HG03095 (cell line): ENCODE measurements around the gene PRIMPOL.
"Not testable (repeated sequence)": the region's sequence is repeated elsewhere in the genome, so short reads cannot be mapped to it uniquely, and the experiment has no call there.

ENCODE experiments used
- ATAC-seq: cut with Tn5 transposase; IDR thresholded peaks from one replicate; pipeline ENCODE4 v1.9.1; 2021; ENCODE audit warnings: moderate library complexity; ENCODE audit not compliant: unreplicated experiment

Gene PRIMPOL, protein sequence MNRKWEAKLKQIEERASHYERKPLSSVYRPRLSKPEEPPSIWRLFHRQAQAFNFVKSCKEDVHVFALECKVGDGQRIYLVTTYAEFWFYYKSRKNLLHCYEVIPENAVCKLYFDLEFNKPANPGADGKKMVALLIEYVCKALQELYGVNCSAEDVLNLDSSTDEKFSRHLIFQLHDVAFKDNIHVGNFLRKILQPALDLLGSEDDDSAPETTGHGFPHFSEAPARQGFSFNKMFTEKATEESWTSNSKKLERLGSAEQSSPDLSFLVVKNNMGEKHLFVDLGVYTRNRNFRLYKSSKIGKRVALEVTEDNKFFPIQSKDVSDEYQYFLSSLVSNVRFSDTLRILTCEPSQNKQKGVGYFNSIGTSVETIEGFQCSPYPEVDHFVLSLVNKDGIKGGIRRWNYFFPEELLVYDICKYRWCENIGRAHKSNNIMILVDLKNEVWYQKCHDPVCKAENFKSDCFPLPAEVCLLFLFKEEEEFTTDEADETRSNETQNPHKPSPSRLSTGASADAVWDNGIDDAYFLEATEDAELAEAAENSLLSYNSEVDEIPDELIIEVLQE

DNA sequence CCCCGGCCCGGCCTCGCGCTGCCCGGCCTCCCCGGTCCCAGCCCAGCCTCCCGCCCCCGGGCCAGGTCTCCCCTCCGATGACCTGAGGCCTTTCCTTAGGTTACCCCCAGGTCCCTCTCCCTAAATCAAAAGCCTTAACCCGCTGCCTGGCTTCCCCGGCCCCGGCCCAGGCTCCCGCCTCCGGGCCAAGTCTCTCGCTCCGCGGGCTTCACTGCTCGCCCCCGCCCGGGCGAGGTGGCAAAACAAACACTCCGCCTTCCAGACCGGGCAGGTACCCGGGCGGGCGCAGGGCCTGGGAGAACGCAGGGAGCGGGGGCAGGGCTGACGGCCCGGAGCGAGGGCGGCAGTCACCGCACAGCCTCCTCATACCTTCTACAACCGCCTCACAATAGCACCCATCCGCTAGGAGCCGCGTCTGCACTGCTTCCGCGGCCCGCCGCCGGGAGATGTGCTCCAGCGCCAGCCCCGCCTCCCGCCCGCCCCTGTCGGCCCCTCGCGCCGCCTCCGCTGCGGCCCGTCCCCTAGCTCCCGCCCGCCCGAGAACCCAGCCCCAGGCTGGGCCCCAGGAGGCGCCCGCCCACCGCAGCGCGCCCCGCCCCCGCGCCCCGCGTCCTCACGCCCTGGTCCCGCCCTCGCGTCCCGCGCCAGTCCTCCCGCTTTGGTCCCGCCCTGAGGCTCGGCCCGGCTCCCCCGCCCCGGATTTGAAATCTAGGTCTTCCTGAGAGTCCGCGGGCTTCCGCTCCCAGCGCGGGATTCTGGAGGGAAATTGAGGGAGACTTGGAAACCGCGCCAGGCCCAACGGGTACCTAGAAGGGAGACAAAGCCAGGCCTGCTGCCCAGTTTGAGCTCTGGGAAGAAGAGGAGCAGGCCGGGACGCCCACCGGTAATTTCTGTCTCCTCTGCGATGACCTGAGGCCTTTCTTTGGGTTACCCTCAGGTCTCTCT, at the start of gene PRIMPOL, which contains the start of gene CASP3:
TSS of gene PRIMPOL (plus strand) at position 713 of the 945 bp plus-strand sequence. CDS start 7,403 bp downstream, outside the sequence.
TSS of gene CASP3 (minus strand) at position 422 of the 945 bp plus-strand sequence. CDS start 10,994 bp downstream, outside the sequence.
- peak; percentile 82 for ATAC-seq

DNA sequence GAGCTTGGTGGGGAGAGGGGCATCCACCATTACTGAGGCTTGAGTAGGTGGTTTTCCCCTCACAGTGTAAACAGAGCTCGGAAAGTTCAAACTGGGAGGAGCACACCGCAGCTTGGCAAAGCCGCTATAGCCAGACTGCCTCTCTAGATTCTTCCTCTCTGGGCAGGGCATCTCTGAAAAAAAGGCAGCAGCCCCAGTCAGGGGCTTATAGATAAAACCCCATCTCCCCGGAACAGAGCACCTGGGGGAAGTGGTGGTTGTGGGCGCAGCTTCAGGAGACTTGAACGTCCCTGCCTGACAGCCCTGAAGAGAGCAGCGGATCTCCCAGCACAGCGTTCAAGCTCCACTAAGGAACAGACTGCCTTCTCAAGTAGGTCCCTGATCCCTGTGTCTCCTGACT, 48.6 kb upstream of the PRIMPOL start:
- ATAC-seq = not testable (repeated sequence)

DNA sequence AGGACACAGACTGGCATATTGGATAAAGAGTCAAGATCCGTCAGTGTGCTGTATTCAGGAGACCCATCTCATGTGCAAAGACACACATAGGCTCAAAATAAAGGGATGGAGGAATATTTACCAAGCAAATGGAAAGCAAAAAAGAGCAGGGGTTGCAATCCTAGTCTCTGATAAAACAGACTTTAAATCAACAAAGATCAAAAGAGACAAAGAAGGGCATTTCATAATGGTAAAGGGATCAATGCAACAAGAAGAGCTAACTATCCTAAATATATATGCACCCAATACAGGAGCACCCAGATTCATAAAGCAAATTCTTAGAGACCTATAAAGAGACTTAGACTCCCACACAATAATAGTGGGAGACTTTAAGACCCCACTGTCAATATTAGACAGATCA, 46.7 kb upstream of the PRIMPOL start:
- not testable (repeated sequence) for ATAC-seq

DNA sequence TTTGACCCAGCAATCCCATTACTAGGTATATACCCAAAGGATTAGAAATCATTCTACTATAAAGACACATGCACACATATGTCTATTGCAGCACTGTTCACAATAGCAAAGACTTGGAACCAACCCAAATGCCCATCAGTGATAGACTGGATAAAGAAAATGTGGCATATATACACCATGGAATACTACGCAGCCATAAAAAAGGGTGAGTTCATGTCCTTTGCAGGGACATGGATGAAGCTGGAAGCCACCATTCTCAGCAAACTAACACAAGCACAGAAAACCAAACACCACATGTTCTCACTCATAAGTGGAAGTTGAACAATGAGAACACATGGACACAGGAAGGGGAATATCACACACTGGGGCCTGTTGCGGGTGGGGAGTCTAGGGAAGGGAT, 42.1 kb upstream of the PRIMPOL start:
- ATAC-seq = not testable (repeated sequence)

DNA sequence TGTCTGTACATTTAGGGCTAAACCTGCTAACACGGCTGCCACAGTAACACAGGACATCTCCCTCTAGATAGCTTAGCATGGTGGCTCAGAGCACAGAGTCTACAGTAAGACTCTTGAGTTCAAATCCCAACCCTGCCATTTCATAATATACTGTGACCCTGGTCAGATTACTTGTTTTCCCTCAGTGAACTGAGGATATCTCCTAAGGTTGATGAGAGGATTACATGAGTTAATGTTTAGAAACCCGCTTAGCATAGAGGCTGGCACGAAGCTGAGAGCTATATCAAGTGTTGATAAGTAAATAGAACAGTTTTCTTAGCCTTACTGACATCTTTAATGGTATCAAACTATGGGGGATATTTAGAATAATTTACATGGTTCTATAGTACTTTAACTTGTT, 37.5 kb upstream of the PRIMPOL start:
- no peak for ATAC-seq

DNA sequence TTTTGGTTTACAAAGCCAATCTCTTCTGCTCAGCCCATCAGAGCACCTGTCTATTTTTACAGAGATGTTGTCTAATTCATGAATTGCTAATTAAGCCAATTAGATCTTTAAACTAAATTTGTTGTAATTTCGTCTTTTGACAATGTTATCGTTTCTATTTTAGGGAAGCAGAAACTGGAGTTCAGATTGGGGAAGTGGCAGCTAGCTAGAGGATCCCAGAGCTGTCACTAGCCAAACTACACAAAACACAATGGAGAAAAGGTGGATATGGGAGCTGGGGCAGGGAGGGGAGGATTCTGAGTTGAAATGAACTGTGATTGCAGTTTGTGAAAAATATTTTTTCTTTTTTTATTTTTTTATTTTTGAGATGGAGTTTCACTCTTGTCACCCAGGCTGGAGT, 36.1 kb upstream of the PRIMPOL start:
- no peak for ATAC-seq

DNA sequence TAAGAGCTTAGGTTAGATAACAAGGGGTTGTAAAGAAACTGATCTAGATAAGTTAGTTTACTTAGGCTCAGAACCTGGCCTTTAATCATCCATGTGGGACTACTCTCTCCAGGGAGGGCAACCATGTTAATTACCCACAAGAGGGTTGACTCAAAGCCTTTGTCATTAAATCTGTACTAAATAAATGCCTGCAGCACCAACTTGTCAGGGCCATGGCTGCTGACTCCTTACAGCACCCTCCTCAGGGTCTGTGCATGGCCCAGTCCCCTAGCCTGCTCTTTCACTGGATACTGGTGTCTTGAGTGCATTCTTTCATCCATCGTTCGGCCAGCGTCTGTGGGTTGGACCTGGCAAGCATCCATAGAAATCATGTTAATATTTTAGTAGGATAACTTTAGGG, 35.0 kb upstream of the PRIMPOL start:
- no peak for ATAC-seq

DNA sequence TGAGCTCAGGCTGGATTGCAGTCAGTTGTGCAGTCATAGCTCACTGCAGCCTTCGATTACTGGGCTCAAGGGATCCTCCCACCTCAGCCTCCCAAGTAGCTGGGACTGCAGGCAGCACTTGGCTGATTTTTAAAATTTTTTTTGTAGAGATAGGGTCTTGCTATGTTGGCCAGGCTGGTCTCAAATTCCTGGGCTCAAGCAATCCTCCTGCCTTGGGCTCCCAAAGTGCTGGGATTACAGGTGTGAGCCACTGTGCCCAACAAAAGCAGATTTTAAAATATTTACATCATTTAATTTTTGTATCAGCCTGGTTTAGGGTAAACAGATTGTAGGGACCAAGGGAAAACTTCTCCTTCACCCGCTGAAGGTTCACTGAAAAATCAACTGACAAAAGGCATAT, 33.4 kb upstream of the PRIMPOL start:
- ATAC-seq = not testable (repeated sequence)

DNA sequence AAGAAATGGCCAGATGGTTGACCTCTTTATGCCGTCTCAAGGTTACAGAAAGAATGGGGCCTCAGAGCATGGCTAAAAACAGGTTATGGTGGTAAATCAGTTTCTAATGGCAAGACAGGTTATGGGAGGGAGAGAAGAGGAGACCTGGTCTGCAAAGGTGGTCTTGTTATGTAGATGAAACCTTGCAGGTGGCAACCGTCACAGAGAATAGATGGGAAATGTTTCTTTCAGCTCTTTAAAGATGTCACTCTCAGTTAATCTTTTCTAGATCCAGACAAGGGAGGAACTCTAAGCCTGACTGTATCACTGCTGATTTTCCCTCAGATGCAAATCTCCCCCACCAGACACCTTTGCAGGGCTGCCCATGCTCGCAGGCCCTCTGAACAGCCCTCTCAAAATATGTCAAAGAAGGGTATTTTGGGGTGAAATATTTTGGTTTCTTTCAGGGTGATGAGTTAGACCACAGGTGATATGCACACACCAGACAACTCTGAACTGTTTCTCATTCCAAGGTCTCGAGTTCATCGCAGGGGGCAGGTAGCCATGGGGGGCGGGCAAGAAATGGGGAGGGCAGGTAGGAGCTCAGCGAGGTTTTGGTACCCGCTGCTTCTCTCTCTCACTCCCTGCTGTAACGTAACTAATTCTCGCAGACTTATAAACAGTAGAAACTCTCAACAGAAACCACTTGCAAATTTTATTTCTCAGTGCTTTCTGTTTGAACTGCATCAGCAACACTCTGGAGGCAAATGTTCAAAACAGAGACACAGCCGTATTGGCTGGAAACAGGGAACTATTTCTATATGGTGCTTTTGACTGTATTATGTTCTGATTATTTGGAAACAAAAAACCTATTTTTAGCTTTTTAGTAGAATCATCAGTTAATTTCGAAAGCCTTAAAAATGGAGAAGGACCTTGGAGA, 32.6 kb upstream of the PRIMPOL start:
- ATAC-seq = peak; percentile 81

DNA sequence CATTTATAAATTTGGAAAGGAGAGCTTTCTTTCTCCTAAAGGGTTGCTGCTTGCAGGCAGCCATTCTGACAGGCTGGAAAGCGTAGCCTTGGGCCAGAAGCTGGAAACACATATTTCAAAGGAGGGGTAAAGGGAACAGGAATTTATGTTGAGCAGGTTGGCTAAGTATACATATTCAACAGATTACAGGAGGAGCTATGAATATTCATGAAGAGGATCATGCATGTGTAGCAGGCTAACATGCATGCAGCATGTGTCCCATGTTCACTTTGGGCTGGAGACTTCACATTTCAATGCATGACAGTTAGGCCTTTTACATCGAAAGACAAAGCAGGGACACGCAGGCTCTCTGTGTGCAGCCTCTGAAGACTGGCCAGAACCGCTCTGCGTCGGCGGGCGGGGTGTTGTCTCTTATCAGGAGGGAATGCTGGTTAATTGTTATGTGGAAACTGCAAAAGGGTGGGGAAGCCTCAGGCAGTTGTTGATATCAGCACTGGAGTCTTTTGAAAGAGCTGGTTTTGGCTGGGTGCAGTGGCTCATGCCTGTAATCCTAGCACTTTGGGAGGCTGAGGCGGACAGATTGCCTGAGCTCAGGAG, 31.8 kb upstream of the PRIMPOL start:
- ATAC-seq = no peak

DNA sequence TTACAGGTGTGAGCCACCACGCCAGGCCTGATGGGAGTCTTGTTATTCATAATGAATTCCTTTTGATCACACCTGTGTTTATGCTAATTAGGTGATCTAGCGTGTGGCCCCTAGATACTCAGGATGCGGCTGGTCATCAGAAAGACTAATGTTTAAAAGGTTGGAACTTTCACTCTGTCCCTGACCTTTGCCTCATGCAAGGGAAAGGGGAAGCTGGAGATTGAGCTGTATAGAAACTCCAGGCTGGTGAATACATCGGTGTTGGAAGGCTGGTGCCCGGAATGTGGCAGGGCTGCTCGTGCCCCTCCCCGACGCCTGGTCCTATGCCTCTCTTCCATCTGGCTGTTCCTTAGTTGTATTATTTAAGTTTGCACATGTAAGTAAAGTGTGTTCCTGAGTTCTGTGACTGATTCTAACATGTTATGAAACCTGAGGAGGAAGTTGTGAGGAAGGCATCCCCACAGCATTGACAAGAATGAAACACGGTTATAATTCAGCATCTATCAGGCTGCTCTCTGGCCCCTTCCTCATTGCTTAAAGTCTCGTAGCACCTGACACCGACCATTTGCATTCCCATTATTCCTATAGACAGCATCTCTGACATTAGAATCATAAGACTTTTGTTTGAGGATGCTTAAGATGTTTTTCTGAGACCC, 29.2 kb upstream of the PRIMPOL start:
- no peak for ATAC-seq

DNA sequence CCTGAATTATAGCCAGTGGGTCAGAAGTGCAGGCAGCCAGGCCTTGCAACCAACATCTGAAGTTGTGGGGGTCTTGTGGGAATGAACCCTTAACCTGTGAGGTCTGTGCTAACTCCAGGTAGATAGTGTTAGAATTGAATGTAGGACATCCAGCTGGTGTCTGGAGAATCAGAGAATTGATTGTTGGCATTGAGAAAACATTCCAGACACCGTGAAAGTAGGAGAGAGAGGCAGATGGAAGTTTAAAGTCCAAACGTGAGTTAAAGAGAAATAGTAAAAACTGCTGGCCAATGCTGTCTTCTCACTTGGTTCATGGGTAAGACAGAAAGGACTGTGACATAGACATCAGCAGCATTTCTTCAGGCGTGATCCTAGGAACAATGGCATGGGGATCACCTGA, 28.0 kb upstream of the PRIMPOL start:
- no peak for ATAC-seq

DNA sequence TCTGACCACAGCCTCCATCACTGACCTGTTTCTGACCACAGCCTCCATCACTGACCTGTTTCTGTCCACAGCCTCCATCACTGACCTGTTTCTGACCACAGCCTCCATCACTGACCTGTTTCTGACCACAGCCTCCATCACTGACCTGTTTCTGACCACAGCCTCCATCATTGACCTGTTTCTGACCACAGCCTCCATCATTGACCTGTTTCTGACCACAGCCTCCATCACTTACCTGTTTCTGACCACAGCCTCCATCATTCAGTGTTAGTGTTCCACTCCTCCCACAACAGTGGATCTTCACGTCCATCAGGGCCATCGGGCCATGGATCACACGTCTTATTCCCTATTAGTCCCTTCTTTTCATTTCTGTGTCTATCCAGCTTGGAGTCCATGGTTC, 25.0 kb upstream of the PRIMPOL start:
- ATAC-seq = not testable (repeated sequence)

DNA sequence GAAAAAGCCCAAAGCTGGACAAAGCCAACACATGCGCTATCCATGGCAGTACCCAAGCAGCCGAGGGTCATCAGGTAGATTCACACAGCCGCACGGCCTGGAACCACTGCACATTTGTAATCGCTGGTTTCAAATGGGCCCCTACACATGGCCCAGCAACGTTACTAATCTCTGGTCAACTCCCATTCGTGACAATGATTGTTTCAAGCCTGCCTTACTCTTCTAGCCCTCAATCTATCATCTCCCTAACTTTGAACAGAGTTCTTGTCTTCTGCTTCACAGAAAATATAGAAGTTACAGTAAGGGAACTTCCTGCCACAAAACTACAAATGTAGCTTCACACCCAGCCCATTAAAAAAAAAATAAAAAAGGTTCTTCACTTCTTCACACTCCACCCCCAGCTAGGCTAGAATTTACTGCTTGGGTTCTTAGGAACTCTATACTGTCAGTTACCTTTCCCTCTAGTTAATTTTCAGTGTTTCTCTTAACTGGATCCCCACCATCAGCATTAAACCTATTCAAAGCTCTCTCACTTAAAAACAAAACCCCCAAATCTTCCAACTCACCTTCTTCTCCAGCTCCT, 24.5 kb upstream of the PRIMPOL start:
- no peak for ATAC-seq

DNA sequence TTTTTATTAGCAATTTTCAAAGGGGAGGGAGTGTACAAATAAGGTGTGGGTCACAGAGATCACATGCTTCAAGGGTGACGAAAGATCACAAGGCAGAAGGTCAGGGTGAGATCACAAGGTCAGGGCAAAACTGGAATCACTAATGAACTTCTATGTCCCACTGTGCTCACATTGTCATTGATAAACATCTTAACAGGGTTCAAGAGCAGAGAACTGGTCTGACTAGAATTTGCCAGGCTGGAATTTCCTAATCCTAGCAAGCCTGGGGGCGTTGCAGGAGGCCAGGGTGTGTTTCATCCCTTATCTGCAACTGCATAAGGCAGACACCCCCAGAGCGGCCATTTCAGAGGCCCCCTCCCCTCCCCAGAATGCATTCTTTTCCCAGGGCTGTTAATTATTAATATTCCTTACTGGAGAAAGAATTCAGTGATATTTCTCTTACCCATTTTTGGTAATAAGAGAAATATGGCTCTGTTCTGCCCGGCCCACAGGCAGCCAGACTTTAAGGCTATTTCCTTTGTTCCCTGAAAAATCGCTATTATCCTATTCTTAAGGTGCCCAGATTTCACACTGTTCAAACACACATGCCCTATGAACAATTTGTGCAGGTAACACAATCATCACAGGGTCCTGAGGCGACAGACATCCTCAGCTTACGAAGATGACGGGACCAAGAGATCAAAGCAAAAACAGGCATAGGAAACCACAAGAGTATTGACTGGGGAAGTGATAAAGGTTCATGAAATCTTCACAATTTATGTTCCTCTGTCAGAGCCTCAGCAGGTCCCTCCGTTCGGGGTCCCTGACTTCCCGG, 23.5 kb upstream of the PRIMPOL start:
- ATAC-seq = not testable (repeated sequence)

DNA sequence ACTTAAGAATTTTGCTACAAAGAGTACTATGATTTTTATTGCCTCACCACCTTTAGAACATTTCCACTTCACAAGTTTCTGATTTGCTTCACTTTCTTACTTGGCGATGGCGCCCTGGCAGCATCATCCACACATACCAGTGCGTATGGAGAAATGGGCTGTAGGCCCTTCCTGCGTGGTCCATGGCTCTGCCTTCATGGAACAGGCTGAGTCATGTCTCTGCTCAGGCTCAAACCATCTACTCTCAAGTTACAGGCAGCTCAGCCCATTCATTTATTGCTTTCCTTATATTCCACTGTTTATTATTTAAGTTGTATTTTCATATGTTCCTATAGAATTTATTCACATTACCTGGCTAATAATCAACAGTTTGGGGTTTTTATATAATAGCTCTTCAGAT, 21.4 kb upstream of the PRIMPOL start:
- ATAC-seq = no peak

DNA sequence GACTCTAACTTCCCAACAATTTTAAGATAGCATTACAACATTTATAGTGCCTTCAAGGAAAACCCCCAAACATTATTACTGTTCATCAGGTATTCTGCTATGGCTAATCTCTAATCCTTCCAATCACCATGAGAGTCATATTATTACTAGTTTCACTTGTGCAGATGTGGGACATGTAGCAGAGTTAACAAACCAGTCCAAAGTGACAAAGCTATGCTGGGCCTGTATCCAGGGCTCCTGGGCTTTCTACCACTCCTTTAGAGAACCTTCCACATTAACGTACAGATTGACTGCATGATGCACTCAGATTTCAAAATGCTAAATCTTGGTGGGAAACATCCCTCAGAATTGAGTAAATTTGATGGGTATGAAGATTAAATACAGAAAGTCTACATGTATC, 16.7 kb upstream of the PRIMPOL start:
- ATAC-seq = no peak

DNA sequence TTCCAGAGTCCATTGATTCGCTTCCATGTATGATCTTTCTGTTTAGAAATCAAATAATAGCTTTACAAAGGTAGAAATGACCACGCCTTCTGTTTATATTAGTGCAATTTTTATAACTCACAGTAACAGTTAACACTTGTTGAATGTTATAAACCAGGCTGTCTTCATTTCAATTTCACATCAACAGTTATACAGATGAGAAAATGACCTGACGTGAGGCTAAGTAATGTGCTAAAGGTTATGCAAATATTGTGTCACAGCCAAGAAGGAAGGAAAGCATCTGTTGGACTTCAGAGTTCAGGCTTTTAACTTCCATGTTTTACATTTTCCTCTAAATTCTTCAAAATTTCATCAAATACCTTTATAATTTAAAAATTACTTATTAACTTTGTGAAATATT, 14.2 kb upstream of the PRIMPOL start:
- no peak for ATAC-seq
